Fibroblast of skin of abdomen (primary cell): ENCODE measurements around the gene MAPRE3.
A peak's percentile ranks its signal among the peaks of the same experiment; 100 is the strongest.

Source experiments
- DNase-seq: peaks from one replicate; pipeline ENCODE4 v3.0.0-alpha.2; 2013

The MAPRE3 gene

GRCh38 chr2:27016801-27017325 lies 46.4 kb downstream of the MAPRE3 start:
- DNase-seq, result peak; percentile 73

GRCh38 chr2:27018142-27018541 lies 47.7 kb downstream of the MAPRE3 start:
- DNase-seq, result no peak

DNA sequence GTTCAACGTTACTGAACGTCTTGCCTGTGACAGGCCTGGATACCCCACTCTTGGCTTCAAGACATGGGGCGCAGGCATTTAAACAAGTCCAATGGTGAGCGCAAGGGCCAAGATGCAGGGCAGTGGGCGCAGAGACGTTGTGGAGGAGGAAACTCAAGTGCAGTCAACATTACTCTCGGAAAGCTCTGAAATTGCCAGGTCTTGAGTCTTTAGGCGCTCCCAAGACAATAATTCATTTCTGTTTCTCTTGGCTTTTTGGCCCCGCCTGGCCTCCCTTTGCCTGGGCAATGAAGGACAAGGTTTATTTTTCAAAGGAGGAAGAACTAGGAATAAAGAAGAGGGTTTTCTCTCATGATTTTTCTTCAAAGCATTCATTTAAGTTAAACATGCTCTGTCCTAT lies 49.0 kb downstream of the MAPRE3 start:
- DNase-seq, result no peak

DNA sequence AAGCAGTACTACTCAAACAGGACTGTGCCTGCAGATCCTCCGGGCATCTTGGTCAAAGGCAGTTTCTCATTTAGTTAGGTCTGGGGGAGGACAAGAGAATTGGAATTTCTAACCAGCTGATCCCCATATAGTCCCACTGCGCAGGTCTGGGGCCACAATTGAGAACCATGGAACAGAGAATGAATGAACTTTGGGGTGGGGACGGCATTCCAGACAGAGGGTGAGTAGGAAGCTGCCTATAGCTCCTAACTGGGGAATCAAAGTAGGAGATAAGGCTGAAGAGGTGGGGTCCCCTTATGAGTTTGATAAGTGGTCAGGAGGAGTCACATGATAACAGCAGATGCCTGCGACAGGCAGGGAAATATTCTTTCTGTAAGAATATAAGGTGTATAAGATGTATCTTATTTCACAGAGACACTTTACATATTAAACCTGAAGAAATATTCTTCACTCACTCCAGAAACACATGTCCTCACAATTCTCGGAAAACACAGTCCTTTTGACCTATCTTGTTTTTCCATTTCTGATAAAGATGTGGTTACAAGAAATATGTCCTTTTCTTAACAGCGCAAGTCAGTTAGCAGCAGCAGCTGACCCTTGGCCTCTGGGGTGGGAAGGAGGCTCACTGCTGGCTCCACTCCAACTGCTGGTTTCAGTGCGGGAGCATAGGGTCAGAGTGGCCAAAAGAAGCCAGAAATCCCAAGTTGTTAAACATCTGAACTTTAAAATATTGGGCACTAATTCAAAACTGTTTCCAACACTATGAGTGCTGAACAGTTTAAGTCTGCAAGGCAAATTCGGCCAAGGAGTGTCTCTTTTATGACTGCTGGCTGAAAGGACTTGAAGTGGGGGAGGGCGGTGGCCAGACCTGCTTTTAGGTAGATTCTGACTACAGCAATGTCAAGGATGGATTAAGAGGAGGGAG lies 49.8 kb downstream of the MAPRE3 start:
- no peak for DNase-seq

GRCh38 chr2:27021253-27022049 lies 51.0 kb downstream of the MAPRE3 start:
- DNase-seq, result peak; percentile 39

- no peak for DNase-seq
Measured at GRCh38 chr2:27023740-27024139, 53.3 kb downstream of the MAPRE3 start.

GRCh38 chr2:27024188-27024587 lies 53.8 kb downstream of the MAPRE3 start:
- no peak for DNase-seq

DNA sequence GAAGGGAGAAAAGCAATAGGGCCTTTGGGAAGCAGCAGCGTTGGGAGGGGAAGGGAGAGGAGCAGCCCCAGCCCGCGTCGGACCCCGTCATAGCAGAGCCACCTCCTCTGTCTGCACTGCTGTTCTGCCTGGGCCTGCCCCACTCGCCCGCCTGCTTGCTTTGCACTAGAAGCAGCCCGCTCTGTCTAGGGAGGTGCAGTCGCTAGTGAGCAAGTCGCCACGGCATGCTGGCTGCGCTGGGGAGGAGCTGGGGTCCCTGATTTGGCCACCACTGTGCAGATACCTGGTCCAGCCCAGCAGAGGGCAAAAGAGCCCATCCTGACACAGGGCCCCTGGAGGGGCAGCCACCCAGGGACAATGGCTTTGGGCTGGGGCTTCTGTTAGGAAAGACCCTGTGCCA lies 54.4 kb downstream of the MAPRE3 start:
- no peak for DNase-seq

GRCh38 chr2:27025281-27025800 lies 54.9 kb downstream of the MAPRE3 start:
- DNase-seq, result no peak

DNA sequence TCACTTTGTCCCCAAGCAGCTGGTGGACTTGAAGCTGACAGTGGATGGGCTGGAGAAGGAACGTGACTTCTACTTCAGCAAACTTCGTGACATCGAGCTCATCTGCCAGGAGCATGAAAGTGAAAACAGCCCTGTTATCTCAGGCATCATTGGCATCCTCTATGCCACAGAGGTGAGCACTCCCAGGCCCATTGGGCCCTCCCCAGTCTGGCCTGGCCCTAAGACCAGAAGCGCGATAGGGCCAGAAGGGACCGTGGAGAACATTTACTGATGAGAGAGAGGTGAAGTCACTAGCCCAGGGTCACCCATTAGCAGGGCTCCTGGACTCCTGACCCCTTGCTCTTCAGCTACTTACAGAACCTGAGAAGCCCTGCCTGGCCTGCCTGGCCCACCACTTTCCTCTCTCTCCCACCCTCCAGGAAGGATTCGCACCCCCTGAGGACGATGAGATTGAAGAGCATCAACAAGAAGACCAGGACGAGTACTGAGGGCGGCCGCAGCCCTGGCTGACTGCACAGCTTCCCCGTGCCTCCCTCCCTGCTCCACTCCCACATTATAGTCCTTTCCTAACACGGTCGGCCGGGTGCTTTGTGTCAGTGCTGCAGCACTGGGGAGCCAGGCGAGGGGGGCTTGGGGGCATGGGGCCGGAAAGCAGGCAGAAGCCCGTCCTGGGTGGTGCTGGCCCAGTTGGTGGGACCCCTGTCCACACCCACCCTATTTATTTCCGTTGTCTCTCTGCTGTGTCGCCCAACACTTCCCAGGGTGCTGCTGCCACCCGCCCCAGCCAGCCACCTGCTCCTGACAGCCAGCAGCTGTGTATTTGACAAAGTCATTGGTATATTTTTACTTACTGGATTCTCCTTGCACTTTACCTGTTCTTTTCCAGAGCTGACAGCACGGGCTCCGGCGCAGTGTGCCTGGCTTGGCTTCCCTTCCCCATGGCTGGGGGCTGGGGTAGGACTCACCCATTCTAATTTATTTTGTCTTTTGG lies 55.7 kb downstream of the MAPRE3 start:
- no peak for DNase-seq

GRCh38 chr2:27027211-27027651 lies 56.8 kb downstream of the MAPRE3 start:
- no peak for DNase-seq

- no peak for DNase-seq
Measured at GRCh38 chr2:27029051-27029450, 58.6 kb downstream of the MAPRE3 start.

- DNase-seq, result peak; percentile 90
Measured at GRCh38 chr2:27032495-27033252, 62.2 kb downstream of the MAPRE3 start, which contains the start of gene TMEM214. TMEM214 (plus strand) TSS chr2:27032965; CDS start chr2:27033016, 51 bp downstream.

DNA sequence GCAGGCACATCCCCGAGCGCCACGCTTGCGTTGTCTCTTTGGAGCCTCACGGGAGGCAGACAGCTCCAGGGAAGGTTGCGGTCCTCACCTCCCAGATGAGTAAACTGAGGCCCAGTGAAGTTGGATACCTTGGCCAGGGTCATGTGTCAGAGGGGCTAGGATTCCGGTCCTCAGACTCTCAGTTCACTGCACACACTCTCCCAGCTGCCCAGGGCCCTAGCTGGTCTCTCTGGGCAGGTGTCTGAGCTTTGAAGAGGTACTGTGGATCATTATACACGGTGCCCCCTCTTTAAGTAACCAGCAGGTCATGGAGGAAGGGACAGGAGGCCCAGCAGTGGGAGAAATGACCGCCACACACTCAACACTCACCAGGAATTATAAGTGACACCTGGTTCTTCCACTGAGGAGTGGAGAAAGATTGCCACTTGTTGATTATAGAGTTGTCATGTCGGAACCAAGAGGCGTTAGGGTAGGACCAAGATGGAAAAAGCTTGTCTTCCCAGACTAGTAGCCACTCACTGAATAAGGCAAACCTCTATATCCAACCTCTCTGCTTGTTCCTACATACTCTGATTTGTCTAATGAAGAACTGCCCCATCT lies 62.9 kb downstream of the MAPRE3 start:
- no peak for DNase-seq

DNA sequence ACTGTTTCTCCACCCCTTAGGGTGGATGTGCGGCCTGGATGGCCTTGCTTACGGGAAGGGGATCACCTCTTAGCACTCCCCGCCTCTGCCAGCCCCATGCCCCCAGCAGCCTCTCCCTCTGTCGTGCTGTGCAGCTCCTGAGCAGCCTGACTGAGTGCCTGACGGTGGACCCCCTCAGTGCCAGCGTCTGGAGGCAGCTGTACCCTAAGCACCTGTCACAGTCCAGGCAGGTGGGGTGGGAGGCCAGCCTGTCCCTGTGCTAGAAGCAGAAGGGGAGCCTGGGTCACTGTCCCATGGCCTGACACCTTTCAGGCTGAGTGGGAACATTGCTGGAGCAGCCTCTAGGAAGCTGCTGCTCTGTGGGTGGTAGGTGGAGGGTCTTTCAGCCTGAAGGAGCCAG lies 67.6 kb downstream of the MAPRE3 start:
- no peak for DNase-seq

DNA sequence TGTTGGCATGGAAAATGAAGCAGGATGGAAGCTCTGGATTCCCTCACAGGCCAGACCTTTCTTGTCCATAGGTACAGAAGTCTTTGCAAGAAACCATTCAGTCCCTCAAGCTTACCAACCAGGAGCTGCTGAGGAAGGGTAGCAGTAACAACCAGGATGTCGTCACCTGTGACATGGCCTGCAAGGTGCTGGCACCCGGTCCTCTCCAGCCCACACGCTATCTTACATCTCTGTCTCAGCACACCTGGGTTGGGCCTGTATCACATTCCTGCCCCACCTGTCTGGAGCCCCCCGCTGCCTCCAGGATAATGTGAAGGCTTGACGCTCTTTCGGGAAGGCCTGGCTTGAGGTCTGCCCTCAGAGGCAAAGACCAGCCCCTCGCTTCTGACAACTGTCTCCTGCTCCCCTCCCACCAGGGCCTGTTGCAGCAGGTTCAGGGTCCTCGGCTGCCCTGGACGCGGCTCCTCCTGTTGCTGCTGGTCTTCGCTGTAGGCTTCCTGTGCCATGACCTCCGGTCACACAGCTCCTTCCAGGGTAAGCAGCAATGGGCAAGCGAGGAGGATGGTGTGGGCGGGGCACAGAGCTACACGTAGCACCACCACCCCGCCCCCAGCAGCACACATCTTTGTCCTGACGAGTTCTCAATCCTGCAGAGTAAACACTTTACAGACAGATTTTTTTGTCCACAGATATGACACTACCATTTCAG lies 68.3 kb downstream of the MAPRE3 start:
- no peak for DNase-seq

- no peak for DNase-seq
Measured at GRCh38 chr2:27039426-27039825, 69.0 kb downstream of the MAPRE3 start.

- DNase-seq, result no peak
Measured at GRCh38 chr2:27039871-27040270, 69.4 kb downstream of the MAPRE3 start.

GRCh38 chr2:27040282-27040681 lies 69.8 kb downstream of the MAPRE3 start:
- no peak for DNase-seq

DNA sequence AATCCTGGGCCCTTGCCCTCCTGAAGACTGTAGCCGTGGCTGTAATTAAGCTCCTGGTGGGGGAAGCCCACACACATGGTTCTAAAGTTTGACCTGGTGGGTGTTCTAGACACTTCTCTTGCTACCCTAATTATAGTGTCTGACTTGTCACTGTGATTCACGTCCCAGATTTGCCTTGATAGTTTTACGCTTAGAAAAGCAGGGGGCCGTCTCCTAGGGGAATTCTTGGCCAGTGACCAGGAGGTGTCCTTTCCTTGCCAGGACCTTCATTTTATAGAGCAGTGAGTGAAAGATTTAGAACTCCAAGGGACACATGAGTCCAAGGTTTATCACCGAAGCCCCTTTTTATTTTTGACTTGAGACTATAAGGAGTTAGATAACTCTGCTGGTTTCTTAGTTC lies 71.3 kb downstream of the MAPRE3 start:
- peak; percentile 44 for DNase-seq
